Retinal pigment epithelial cell (primary cell): ENCODE data around the gene PTX4.

Experiments used
- DNase-seq: peaks from one replicate; pipeline ENCODE4 v3.0.0-alpha.2; 2010; ENCODE audit warnings: low read depth
- H3K4me3 ChIP-seq: 2 replicates; pipeline ENCODE4 v1.5.1; 2011; ENCODE audit warnings: mild to moderate bottlenecking, low read length, control low read depth, moderate library complexity
- TF ChIP-seq, protein P1 (sequence below): conservative IDR thresholded peaks from 2 replicates; pipeline ENCODE4 v1.5.1; 2011; ENCODE audit warnings: low read depth, low read length, control low read depth, inconsistent platforms

PTX4 gene

DNA sequence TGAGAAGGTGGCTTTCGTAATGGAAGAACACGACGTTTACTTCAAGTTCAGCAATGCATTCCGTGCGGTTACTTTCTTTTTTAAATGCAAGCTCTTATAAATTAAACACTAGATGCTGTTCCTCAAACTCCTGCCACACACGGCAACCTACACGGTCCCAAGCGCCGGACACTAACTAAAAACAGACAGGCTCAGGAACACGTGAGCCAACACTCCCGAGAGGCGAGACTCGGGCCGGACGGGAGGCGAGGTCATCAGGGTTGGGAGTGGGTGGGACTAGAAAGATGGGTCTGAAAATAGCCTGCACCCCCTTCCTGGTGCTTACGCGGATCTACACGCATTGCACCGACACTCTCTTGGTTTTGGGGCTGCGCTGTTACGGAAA, 20.3 kb downstream of the PTX4 start:
- no peak overlapping the region for H3K4me3 ChIP-seq
- no peak for DNase-seq
- TF ChIP-seq, protein P1, sequence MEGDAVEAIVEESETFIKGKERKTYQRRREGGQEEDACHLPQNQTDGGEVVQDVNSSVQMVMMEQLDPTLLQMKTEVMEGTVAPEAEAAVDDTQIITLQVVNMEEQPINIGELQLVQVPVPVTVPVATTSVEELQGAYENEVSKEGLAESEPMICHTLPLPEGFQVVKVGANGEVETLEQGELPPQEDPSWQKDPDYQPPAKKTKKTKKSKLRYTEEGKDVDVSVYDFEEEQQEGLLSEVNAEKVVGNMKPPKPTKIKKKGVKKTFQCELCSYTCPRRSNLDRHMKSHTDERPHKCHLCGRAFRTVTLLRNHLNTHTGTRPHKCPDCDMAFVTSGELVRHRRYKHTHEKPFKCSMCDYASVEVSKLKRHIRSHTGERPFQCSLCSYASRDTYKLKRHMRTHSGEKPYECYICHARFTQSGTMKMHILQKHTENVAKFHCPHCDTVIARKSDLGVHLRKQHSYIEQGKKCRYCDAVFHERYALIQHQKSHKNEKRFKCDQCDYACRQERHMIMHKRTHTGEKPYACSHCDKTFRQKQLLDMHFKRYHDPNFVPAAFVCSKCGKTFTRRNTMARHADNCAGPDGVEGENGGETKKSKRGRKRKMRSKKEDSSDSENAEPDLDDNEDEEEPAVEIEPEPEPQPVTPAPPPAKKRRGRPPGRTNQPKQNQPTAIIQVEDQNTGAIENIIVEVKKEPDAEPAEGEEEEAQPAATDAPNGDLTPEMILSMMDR, result no peak

- DNase-seq, result no peak
- no peak overlapping the region for H3K4me3 ChIP-seq
- TF ChIP-seq, protein P1, result no peak
These were observed 21.7 kb downstream of the PTX4 start for GRCh38 chr16:1466968-1467521.

DNA sequence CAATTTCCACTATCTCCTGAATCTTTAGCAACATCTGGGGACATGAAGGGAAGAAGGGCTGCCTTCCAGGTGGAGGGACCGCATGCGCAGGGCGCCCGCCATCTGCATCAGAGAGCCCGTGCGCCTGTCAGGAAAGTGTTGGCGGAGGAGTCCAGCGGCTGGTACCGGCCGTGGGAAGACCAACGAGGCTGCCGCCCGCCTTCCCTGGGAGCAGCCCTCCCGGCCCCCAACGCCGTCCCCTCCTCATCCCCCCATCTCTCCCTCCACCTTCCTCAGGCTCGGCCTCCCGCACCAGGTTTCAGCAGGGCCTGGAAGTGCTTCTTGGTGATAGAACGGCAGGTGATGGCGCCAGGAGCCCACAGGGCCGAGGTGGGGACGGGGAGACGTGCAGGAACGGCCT, 22.7 kb downstream of the PTX4 start:
- no peak for DNase-seq
- H3K4me3 ChIP-seq, result no peak overlapping the region
- TF ChIP-seq, protein P1, result no peak

GRCh38 chr16:1465567-1465915, 23.2 kb downstream of the PTX4 start:
- TF ChIP-seq, protein P1, result no peak
- no peak for DNase-seq
- no peak overlapping the region for H3K4me3 ChIP-seq

DNA sequence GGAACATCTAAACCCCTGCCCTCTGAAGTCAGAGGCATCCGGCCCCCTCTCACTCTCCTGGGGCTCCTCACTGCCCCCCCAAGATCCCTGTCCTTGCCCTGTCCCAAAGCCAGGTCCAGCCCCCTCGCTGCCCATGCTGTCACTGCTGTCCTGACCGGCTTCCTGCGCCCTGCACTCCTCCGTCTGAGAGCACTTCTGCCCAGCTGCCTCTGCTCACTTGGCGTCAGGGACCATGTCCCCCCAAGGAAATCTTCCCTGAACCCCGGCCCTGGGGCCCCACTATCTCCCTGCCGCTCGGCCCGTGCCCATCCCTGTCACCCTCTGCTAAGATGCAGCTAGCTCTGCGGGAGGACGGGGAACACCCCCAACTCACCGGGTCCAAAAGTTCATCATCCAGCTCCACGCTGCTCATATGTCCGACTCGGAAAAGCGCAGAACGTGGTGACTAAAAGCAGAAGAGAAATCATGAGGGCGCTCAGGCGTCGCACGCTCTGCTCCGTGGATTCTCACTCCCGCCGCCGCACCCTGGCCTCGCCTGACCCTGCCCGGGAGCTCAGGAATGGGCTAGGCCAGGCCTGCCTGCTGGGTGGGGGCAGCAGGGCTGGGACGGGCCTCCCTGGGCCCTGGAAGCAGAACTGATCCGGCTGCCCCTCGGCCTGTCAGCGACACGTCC, 23.7 kb downstream of the PTX4 start:
- no peak overlapping the region for H3K4me3 ChIP-seq
- no peak for DNase-seq
- TF ChIP-seq, protein P1, result no peak

- DNase-seq, result no peak
- no peak overlapping the region for H3K4me3 ChIP-seq
- TF ChIP-seq, protein P1, result no peak
These were observed 24.4 kb downstream of the PTX4 start for GRCh38 chr16:1464196-1464893.

- TF ChIP-seq, protein P1, result no peak
- DNase-seq, result no peak
- H3K4me3 ChIP-seq, result no peak overlapping the region
These were observed 27.6 kb downstream of the PTX4 start for GRCh38 chr16:1461146-1461545.
